ENCODE data around the gene AUH. TPM values are rescaled to one million over a fixed set of nuclear protein-coding genes. Genes with fewer than 3 reads are reported as not detected.
"Not testable (repeated sequence)": the region's sequence is repeated elsewhere in the genome, so short reads cannot be mapped to it uniquely, and the experiment has no call there.

AUH gene
- 4.1 TPM for polyA plus RNA-seq (2013, experiment 1 of 2; ENCODE audit: insufficient read length)
- 5.6 TPM for polyA plus RNA-seq (2013, experiment 2 of 2; ENCODE audit: insufficient read length)

- DNase-seq = peak; percentile 80
Observed at GRCh38 chr9:91361291-91362050, at the start of gene AUH. Gene AUH (minus strand): TSS chr9:91361918. CDS start chr9:91361889, 29 bp downstream.

GRCh38 chr9:91411096-91411771 lies 49.5 kb upstream of the AUH start:
- no peak for DNase-seq

GRCh38 chr9:91410161-91410560 lies 48.4 kb upstream of the AUH start:
- DNase-seq = no peak

- no peak for DNase-seq
Observed at GRCh38 chr9:91408475-91408874, 46.8 kb upstream of the AUH start.

GRCh38 chr9:91407580-91408318 lies 46.0 kb upstream of the AUH start:
- no peak for DNase-seq

- DNase-seq = no peak
Observed at GRCh38 chr9:91405343-91406077, 43.8 kb upstream of the AUH start.

GRCh38 chr9:91403665-91404543 lies 42.2 kb upstream of the AUH start:
- DNase-seq = no peak

GRCh38 chr9:91398926-91399325 lies 37.2 kb upstream of the AUH start:
- DNase-seq = no peak

- peak; percentile 95 for DNase-seq
Observed at GRCh38 chr9:91395553-91396471, 34.1 kb upstream of the AUH start.

- DNase-seq = peak; percentile 21
Observed at GRCh38 chr9:91395106-91395552, 33.4 kb upstream of the AUH start.

GRCh38 chr9:91393826-91394225 lies 32.1 kb upstream of the AUH start:
- DNase-seq = no peak

- DNase-seq = no peak
Observed at GRCh38 chr9:91392435-91392834, 30.7 kb upstream of the AUH start.

- no peak for DNase-seq
Observed at GRCh38 chr9:91391818-91392217, 30.1 kb upstream of the AUH start.

GRCh38 chr9:91391412-91391811 lies 29.7 kb upstream of the AUH start:
- DNase-seq = no peak

GRCh38 chr9:91389686-91390085 lies 28.0 kb upstream of the AUH start:
- not testable (repeated sequence) for DNase-seq

GRCh38 chr9:91386765-91387164 lies 25.0 kb upstream of the AUH start:
- DNase-seq = no peak

- no peak for DNase-seq
Observed at GRCh38 chr9:91384954-91385353, 23.2 kb upstream of the AUH start.

GRCh38 chr9:91383577-91383976 lies 21.9 kb upstream of the AUH start:
- DNase-seq = no peak

GRCh38 chr9:91382298-91382697 lies 20.6 kb upstream of the AUH start:
- no peak for DNase-seq

GRCh38 chr9:91379426-91379825 lies 17.7 kb upstream of the AUH start:
- peak; percentile 35 for DNase-seq
